HUES64 (cell line): ENCODE data around the gene IL17C.

Experiments
- H3K27ac ChIP-seq: 2 replicates; pipeline ENCODE4 v1.7.0; 2013; ENCODE audit warnings: low read depth, low read length, inconsistent platforms
- H3K27me3 ChIP-seq: 2 replicates; pipeline ENCODE4 v1.6.1; 2013; ENCODE audit warnings: mild to moderate bottlenecking, low read length; ENCODE audit not compliant: insufficient read depth
- H3K36me3 ChIP-seq: 2 replicates; pipeline ENCODE4 v1.6.1; 2013; ENCODE audit warnings: mild to moderate bottlenecking, low read length; ENCODE audit not compliant: insufficient read depth
- H3K4me1 ChIP-seq: 2 replicates; pipeline ENCODE4 v1.6.1; 2013; ENCODE audit warnings: mild to moderate bottlenecking, low read length, moderate library complexity; ENCODE audit not compliant: insufficient read depth
- H3K4me3 ChIP-seq: 2 replicates; pipeline ENCODE4 v1.5.1; 2013; ENCODE audit warnings: mild to moderate bottlenecking, low read length, moderate library complexity
- H3K9ac ChIP-seq: 2 replicates; pipeline ENCODE4 v1.6.1; 2013; ENCODE audit warnings: mild to moderate bottlenecking, low read depth, low read length
- H3K9me3 ChIP-seq: 2 replicates; pipeline ENCODE4 v1.6.1; 2013; ENCODE audit warnings: low read depth, low read length; ENCODE audit not compliant: insufficient read depth
- WGBS: fragments of 150-250, 120-280 bp; methylation state at CpG from one replicate; pipeline ENCODE4 v1.1.7; 2013; ENCODE audit warnings: missing lambda C conversion rate; 5-methylcytosine and 5-hydroxymethylcytosine counted together

IL17C gene

DNA sequence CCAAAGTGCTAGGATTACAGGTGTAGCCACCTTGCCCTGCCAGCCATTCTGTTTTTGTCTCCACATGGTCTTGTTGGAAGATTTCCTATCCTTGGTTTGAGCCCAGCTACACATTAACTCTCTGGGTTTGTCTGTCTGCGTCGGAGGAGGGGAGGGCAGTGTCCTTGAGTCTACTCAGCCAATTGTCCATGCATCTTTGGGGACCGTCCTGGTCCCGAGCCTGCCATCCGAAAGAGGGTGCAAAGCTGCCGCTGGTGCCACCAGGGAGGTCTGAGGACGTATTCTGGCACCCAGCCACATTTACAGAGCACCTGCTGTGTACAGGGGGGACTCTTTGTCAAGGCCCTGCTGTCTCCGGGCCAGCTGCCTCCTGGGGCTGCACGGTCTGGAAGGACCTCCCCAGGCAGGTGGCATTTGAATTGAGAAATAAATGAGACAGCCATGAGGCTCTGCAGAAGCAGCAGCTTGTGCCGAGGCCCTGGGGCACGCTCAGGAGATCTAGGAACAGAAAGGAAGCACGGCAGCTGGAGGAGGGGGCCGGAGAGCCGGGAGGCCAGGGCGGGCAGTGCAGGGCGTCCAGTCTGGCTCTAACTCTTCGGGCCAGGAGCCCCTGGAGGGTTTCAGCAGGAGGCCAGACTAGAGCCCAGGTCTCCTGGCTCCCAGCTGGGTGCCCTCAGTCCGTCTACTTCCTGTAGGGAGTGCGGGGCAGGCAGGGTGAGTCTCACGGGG is 11.0 kb downstream of the IL17C start:
- Histone ChIP-seq H3K9ac (0 out of 2 replicates have a peak overlapping the region, but pooled peaks have one; percentile 85), H3K36me3 (peaks cover 20% of the 10 kb centered on the region)

DNA sequence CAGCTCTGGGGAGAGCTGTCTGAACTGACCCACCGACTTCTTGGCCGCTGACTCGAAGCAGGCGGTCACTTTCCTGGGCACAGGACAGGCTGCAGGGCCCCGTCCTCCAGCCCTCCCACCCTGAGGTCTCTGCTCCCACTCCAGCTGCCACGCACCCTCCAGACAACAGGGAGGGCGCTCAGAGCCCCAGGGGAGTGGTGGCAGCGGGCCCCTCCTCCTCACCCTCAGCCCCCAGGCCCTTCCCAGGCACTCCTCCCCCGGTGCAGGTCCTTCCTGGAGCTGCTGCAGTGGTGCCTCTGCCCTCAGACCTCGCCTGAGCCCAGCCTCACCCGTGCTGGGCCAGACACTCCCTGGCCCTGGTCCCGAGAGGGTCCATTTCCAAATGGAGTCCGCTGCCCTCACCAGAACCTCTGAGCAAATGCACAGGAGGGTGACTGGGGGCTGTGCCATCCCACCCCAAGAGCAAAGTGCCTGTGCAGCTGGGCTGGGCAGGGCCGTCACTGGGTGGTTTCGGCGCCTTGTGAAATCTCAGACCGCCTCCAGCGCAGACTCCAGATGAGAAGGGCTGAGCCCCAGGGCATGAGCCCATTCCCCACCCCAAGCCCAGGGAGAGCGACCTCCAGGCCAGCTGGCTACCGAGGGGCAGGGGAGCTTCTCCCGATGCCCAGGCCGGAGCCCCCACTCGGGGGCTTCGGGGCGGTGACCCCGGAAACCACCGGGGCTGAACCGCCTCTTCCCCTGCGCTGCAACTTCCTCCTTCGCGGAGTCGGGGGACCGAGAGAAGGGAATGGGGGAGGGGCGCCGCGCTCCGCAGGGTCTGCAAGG is 11.8 kb downstream of the IL17C start:
- Histone ChIP-seq H3K4me1 (peaks cover 12% of the 10 kb centered on the region; the same call in 1 of the 2 replicates), H3K36me3 (peaks cover 27% of the 10 kb centered on the region), H3K9me3 (no peaks in the 10 kb centered on the region), H3K27ac (peak overlapping the region; percentile 64; the same call in 1 of the 2 replicates), H3K27me3 (no peaks in the 10 kb centered on the region), H3K4me3 (peak overlapping the region; percentile 89), H3K9ac (peak overlapping the region; percentile 85)
- 15% methylated on average over 37 of the region's 37 CpGs for WGBS

More for the DNA sequence above, 11.0 kb downstream of the IL17C start:
- H3K4me3 ChIP-seq: peak overlapping the region; percentile 89
- H3K9me3 ChIP-seq: no peaks in the 10 kb centered on the region
- no peaks in the 10 kb centered on the region for H3K27me3 ChIP-seq
- H3K4me1 ChIP-seq: peaks cover 12% of the 10 kb centered on the region; the same call in 1 of the 2 replicates
- 84% methylated on average over 20 of the region's 20 CpGs for WGBS
- H3K27ac ChIP-seq: no peak overlapping the region

DNA sequence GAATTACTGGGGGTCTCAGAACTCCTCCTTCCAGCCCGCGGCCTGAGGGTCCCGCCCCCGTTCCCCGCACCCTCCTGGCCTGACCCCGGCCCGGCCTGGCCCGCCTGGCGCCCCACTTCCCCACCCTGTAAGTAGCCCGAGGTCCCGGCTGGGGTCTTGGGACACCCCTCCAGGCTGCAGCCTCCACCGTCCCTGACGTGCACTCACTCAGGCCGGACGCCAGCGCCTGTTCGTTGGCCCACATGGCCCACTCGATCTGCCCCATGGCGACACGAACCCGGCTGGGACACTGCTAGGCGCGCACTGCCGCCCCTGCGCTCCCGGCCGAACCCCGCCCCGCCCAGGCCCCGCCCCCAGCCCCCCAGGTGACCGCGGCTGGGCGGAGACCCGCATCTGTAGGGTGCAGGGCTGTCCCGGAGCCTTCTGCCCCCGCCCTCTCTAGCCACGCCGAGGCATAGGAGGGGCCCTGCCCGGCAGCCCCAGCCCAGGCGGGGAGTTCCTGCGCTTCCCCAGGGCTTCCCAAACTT is 12.4 kb downstream of the IL17C start, which contains the start of gene CYBA:
CYBA (minus strand) TSS at position 305 of the 527 bp plus-strand sequence; CDS start at position 265, 40 bp downstream.
- Histone ChIP-seq H3K9me3 (no peaks in the 10 kb centered on the region), H3K4me3 (peak within 1 kb of the TSS; percentile 89), H3K4me1 (peaks cover 12% of the 10 kb centered on the region; the same call in 1 of the 2 replicates), H3K36me3 (peaks cover 34% of the 10 kb centered on the region), H3K9ac (peak within 1 kb of the TSS; percentile 85), H3K27ac (peak within 1 kb of the TSS; percentile 64; the same call in 1 of the 2 replicates), H3K27me3 (no peaks in the 10 kb centered on the region)
- under 1% methylated on average over 41 of the region's 41 CpGs for WGBS

DNA sequence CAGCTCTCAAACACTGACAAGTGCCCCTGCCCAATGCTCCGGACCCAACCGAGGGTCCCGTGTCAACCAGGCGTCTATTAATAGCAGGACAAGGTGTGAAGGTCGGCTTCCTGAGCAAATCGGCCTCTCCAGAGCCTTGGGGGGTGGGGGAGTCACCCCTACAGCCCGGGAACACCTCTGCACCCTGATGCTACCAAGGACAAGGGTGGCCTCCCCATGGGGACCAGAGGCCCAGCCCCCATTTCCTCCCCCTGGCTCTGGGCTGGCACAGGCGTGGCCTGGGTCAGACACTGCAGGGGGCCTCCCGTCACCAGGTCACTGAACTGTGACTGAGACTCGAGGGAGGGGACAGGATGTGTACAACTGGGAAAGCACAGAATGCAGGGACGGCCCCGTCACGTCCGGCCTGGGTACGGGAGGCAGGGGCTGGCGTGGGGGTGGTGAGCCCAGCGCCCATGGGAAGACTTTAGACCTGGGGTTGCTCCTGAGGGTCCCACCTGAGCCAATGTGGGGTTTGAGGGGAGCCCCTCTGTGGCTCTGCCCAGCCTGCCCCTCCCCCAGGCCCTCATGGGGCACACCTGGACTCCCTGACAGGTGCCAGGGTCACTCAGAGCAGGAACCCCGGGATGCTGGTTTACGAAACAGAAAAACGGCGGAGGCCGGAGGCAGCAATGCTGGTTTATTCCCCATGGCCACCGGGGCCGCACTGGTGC is 13.1 kb downstream of the IL17C start:
- WGBS: 49% methylated on average over 24 of the region's 24 CpGs
- peaks cover 36% of the 10 kb centered on the region for H3K36me3 ChIP-seq
- H3K27ac ChIP-seq: no peak overlapping the region; the same call in 1 of the 2 replicates

DNA sequence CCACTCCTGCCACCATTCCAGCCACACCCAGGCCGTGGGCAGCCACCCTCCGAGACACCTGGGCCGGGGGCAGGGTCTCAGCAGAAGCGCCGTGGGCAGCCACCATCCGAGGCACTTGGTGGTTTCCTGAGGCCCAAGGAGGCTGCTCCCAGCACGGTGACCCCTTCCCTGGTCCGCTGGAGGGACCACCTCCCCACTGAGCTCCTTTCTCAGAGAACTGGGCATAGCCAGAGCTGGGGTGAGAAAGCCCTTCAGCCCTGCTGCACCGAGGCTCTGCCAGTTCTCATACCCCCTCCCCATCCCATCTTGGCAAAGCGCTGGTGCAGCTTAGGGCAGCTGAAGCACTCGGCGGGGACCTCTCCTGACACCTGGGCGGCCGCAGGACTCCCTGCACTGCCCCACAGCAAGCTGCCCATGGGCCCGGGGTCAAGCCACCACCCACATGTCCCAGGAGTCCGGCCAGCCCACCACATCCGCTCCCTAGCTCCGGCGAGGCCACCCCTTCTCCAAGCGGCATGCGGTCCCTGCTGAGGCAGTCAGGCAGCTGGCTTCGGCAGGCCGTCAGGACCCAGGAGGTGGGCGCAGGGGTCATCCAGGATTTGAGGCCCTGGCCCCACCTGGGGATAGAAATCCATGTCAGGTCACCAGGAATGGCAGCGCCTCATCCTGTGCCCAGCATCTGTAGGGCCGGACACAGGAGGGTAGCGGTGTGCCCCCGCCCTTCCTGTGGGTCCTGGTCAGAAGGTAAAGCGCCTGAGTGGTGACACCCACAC is 13.8 kb downstream of the IL17C start:
- WGBS: 92% methylated on average over 29 of the region's 29 CpGs
- Histone ChIP-seq H3K4me1 (peaks cover 12% of the 10 kb centered on the region; the same call in 1 of the 2 replicates), H3K27me3 (no peaks in the 10 kb centered on the region), H3K9ac (no peak overlapping the region), H3K4me3 (no peak overlapping the region), H3K27ac (no peak overlapping the region; the same call in 1 of the 2 replicates), H3K9me3 (no peaks in the 10 kb centered on the region), H3K36me3 (peaks cover 40% of the 10 kb centered on the region)

More for the DNA sequence above, 13.1 kb downstream of the IL17C start:
- H3K9ac ChIP-seq: peak overlapping the region; percentile 5; the same call in 1 of the 2 replicates
- peaks cover 12% of the 10 kb centered on the region; the same call in 1 of the 2 replicates for H3K4me1 ChIP-seq
- no peaks in the 10 kb centered on the region for H3K9me3 ChIP-seq
- no peaks in the 10 kb centered on the region for H3K27me3 ChIP-seq
- H3K4me3 ChIP-seq: peak overlapping the region; percentile 89

DNA sequence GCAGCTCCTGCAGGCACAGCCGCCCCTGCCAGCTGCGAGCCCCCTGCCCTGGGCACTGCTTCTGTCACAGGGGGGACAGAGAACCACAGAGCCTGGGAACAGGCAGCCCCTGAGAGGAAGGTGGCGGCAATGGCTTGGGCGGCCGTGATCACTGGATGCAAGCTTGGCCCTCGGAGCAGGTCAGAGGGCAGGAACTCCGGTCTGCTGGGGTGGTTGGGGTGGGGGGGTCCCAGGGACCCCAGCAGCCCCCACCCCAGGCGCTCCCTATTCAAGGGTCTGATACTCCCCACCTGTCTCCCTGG is 14.3 kb downstream of the IL17C start:
- no peak overlapping the region for H3K9ac ChIP-seq
- 95% methylated on average over 7 of the region's 8 CpGs for WGBS
- H3K4me3 ChIP-seq: no peak overlapping the region
- peaks cover 12% of the 10 kb centered on the region; the same call in 1 of the 2 replicates for H3K4me1 ChIP-seq
- H3K27me3 ChIP-seq: no peaks in the 10 kb centered on the region
- H3K27ac ChIP-seq: no peak overlapping the region
- no peaks in the 10 kb centered on the region for H3K9me3 ChIP-seq
- peaks cover 41% of the 10 kb centered on the region for H3K36me3 ChIP-seq

DNA sequence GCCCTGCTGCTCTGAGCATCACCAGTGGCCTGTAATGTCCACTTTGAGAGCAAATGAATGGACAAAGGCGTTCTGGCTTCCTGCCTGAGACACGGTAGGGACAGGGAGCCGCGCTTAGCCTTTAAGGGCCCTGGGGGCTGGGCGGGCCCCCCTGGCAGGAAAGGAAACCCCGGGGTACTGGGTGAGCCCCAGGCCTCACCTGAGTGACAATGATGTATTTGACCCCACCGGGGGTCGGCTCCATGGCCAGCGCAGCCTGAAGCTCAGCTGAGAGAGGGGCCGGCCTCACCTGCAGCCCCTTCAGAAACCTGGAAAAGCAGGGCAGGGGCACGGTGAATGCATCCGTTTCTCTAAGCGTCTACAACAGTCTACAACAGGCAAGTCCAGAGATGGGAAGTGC is 14.7 kb downstream of the IL17C start:
- WGBS: 96% methylated on average over 13 of the region's 13 CpGs
- H3K4me3 ChIP-seq: no peak overlapping the region
- no peak overlapping the region for H3K9ac ChIP-seq

DNA sequence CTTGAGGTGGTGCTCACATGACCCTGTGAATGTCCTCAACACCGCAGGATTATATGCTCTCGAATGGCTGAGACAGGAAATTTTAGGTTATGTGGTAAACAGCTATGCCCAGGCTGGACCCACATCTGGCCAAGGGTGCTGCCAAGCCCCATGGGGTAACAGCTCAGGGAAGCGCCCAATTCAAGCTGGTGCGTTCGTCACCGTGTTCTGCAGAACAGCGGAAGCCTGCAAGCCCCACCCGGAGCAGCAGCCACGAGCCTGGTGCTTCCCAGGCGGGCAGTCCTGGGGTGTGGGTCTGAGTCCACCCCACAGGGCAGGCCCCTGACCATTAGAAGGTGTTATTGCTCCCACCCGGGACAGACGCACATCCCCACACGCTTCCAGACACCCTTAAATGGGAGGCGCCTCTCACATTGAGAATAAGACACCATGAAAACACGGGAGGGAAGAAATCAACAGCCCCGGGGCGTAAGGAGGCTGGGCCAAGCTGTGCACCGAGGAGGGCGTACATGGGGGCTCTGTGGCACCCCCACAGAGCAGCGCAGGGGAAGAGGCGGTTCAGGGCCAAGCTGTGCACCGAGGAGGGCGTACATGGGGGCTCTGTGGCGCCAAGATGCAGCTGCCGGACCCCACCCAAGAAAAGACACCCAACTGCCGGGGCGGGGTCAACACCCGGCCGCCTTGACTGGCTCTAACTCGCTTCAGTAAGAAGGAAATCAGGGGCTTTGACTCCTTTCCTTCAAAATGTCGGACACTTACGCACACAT is 15.4 kb downstream of the IL17C start:
- H3K27ac ChIP-seq: no peak overlapping the region
- no peaks in the 10 kb centered on the region for H3K27me3 ChIP-seq
- H3K4me3 ChIP-seq: no peak overlapping the region
- H3K9me3 ChIP-seq: no peaks in the 10 kb centered on the region
- H3K36me3 ChIP-seq: peaks cover 48% of the 10 kb centered on the region
- H3K9ac ChIP-seq: no peak overlapping the region
- WGBS: 90% methylated on average over 32 of the region's 32 CpGs
- peaks cover 12% of the 10 kb centered on the region; the same call in 1 of the 2 replicates for H3K4me1 ChIP-seq

More for the DNA sequence above, 14.7 kb downstream of the IL17C start:
- Histone ChIP-seq H3K9me3 (no peaks in the 10 kb centered on the region), H3K27me3 (no peaks in the 10 kb centered on the region), H3K4me1 (peaks cover 12% of the 10 kb centered on the region; the same call in 1 of the 2 replicates), H3K27ac (no peak overlapping the region), H3K36me3 (peaks cover 44% of the 10 kb centered on the region)

DNA sequence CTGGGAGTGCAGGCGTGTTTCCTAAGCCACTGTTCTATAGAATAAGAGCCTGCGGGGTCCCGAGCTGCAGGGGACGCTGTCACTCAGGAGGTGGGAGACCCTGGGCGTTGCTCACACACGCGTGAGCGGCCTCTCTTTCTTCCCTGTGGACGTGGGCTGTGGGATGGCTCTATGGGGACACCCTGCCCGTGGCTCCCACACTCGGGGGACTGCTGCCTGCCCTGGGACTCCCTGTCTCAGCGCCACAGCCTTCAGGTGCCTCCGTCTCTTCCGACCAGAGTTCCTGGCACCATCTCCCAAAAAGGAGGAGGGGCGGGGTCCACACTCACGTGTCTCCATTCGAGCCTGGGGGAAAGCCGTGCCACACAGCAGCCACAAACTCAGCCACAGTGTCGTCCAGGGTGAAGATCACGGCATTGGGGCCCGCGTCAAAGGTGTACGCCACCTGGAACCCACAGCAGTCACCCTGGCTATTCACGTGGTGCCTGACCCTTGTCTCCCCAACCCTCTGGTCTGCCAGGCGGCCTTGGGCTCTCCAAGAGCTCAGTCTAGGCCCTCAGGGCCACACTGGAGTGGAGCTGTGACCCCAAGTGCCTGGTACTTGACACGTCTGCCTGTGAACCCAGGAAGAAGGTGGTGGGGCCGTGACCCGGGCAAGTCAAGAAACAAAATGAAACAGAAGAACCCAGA is 16.1 kb downstream of the IL17C start:
- H3K27me3 ChIP-seq: no peaks in the 10 kb centered on the region
- H3K27ac ChIP-seq: no peak overlapping the region
- WGBS: 92% methylated on average over 28 of the region's 28 CpGs
- H3K9me3 ChIP-seq: no peaks in the 10 kb centered on the region
- peaks cover 12% of the 10 kb centered on the region; the same call in 1 of the 2 replicates for H3K4me1 ChIP-seq
- H3K4me3 ChIP-seq: no peak overlapping the region
- H3K36me3 ChIP-seq: peaks cover 48% of the 10 kb centered on the region
- H3K9ac ChIP-seq: no peak overlapping the region
